K562 (cell line): ENCODE measurements around the gene ANKS1B. TPM values are rescaled to one million over a fixed set of nuclear protein-coding genes. Genes with fewer than 3 reads are reported as not detected.

Experiments used
- ATAC-seq: fragments of 200-7000 bp; cut with Tn5 transposase; 3 replicates; pipeline ENCODE4 v1.9.1; 2020; ENCODE audit warnings: moderate library complexity
- BruUV-seq: library from RNA; stranded (reverse); fragments of 400-500 nt; replicated peaks from 2 replicates; lab custom pipeline; 2021; lab: Mats Ljungman, UMichigan
- CTCF ChIA-PET: fragments of 300-600 bp; formaldehyde crosslinking; extraction: SDS; loops from one replicate; lab custom pipeline; 2021; ENCODE audit warnings: low intra/inter-chr PET ratio; lab: Yijun Ruan, JAX
- POLR2A ChIA-PET: fragments of 300-600, 350-650 bp; sonication (Branson Sonifier 250); formaldehyde crosslinking; extraction: SDS; loops from one replicate; lab custom pipeline; 2021; ENCODE audit warnings: antibody characterized with exemption, inconsistent platforms; lab: Yijun Ruan, JAX
- DNase-seq, 4 experiments: peaks; one replicate each; pipeline versions ENCODE4 v3.0.0 to v3.0.0-alpha.2; 2011 to 2018; ENCODE audit warnings: low spot score in 3 of 4, mixed read lengths in 3 of 4; ENCODE audit errors: extremely low read depth in 1 of 4
- FAIRE-seq: peaks from 2 replicates; lab custom pipeline; 2011; peaks lifted over from hg19 to GRCh38; lab: Jason Lieb, UNC
- H2AFZ ChIP-seq: 2 replicates; pipeline ENCODE4 v1.6.0; 2011; ENCODE audit warnings: low read depth, low read length, control low read depth, inconsistent platforms
- H3K27ac ChIP-seq: fragments of 200-600 bp; 3 replicates; pipeline ENCODE4 v1.8.0; 2011; ENCODE audit warnings: low read depth, mild to moderate bottlenecking, control low read depth, inconsistent platforms, low read length, moderate library complexity, mixed read lengths; ENCODE audit errors: extremely low read depth
- H3K27me3 ChIP-seq, 2 experiments: fragments of 300-600 bp in 1 of 2; 2 replicates in 1 of 2; 3 replicates in 1 of 2; pipeline versions ENCODE4 v1.6.0 to v1.8.0; 2011; ENCODE audit warnings: inconsistent platforms in 2 of 2, low read length in 2 of 2, mild to moderate bottlenecking in 1 of 2, mixed read lengths in 1 of 2, moderate library complexity in 1 of 2; ENCODE audit not compliant: control insufficient read depth in 2 of 2, insufficient read depth in 2 of 2
- H3K36me3 ChIP-seq: fragments of 300-600 bp; 3 replicates; pipeline ENCODE4 v1.8.0; 2011; ENCODE audit warnings: mild to moderate bottlenecking, low read length, inconsistent platforms; ENCODE audit not compliant: control insufficient read depth, insufficient read depth
- H3K4me1 ChIP-seq, 2 experiments: fragments of 200-600 bp in 1 of 2; replicated peaks in 1 of 2; 2 replicates in 1 of 2; 3 replicates in 1 of 2; pipeline versions ENCODE4 v1.5.1 to v1.8.0; 2011; ENCODE audit warnings: inconsistent platforms in 2 of 2, low read length in 2 of 2, mild to moderate bottlenecking in 1 of 2, mixed read lengths in 1 of 2, moderate library complexity in 1 of 2; ENCODE audit not compliant: control insufficient read depth in 2 of 2, insufficient read depth in 2 of 2
- H3K4me2 ChIP-seq: 2 replicates; pipeline ENCODE4 v1.6.1; 2011; ENCODE audit warnings: low read length, control low read depth, inconsistent platforms, mixed read lengths; ENCODE audit not compliant: insufficient read depth
- H3K4me3 ChIP-seq: fragments of 200-600 bp; sonication (generic), shearing (Covaris generic); 2 replicates; pipeline ENCODE4 v1.5.1; 2016; ENCODE audit warnings: control low read depth, inconsistent platforms
- H3K79me2 ChIP-seq: fragments of 200-600 bp; 3 replicates; pipeline ENCODE4 v1.8.0; 2011; ENCODE audit warnings: low read length, inconsistent platforms; ENCODE audit not compliant: control insufficient read depth, insufficient read depth
- H3K9ac ChIP-seq, 2 experiments: 2 replicates each; pipeline versions ENCODE4 v1.6.0 to v1.6.1; 2011; ENCODE audit warnings: low read depth in 2 of 2, low read length in 2 of 2, control low read depth in 1 of 2, inconsistent platforms in 1 of 2, mild to moderate bottlenecking in 1 of 2, mixed read lengths in 1 of 2; ENCODE audit not compliant: insufficient read depth in 1 of 2
- H3K9me1 ChIP-seq: one replicate; pipeline ENCODE4 v1.6.0; 2011; ENCODE audit warnings: inconsistent platforms, mild to moderate bottlenecking, low read length, moderate library complexity; ENCODE audit not compliant: control insufficient read depth, insufficient read depth
- H3K9me3 ChIP-seq: replicated peaks from 2 replicates; pipeline ENCODE4 v1.5.1; 2011; ENCODE audit warnings: low read depth, low read length, inconsistent platforms; ENCODE audit not compliant: control insufficient read depth, insufficient read depth
- H4K20me1 ChIP-seq: replicated peaks from 2 replicates; pipeline ENCODE4 v1.6.1; 2011; ENCODE audit warnings: low read length, inconsistent platforms, mixed read lengths; ENCODE audit not compliant: control insufficient read depth, insufficient read depth
- ATF3 ChIP-seq, 2 experiments: fragments of 450-650 bp in 1 of 2; sonication (generic) in 1 of 2; formaldehyde crosslinking in 1 of 2; IDR thresholded peaks in 1 of 2; conservative IDR thresholded peaks in 1 of 2; 2 replicates each; pipeline versions ENCODE4 v1.6.1 to v1.8.1; 2016 to 2023; ENCODE audit warnings: mild to moderate bottlenecking in 2 of 2, moderate library complexity in 2 of 2, inconsistent platforms in 1 of 2, missing genetic modification reagents in 1 of 2
- CEBPG ChIP-seq, 3 experiments: fragments of 200-800 bp in 1 of 3; sonication (Bioruptor generic) in 1 of 3; sonication (generic) in 1 of 3; formaldehyde crosslinking in 1 of 3; IDR thresholded peaks in 2 of 3; conservative IDR thresholded peaks in 1 of 3; 2 replicates each; pipeline versions ENCODE4 v1.6.1 to v1.8.0; 2016 to 2022; ENCODE audit warnings: missing compliant biosample characterization in 2 of 3, missing genetic modification characterization in 2 of 3, mild to moderate bottlenecking in 1 of 3, missing genetic modification reagents in 1 of 3
- NUFIP1 ChIP-seq: fragments of 450-650 bp; IDR thresholded peaks from 2 replicates; pipeline ENCODE4 v1.6.1; 2018; ENCODE audit not compliant: partially characterized antibody
- TRIM24 ChIP-seq, 2 experiments: fragments of 450-650 bp; IDR thresholded peaks; 2 replicates each; pipeline ENCODE4 v1.6.1; 2016
- ZNF253 ChIP-seq: fragments of 250-450 bp; sonication (Bioruptor Pico); conservative IDR thresholded peaks from 2 replicates; pipeline ENCODE4 v1.6.1; 2021; ENCODE audit warnings: mild to moderate bottlenecking
- WGBS: fragments of 100-300 bp; shearing (Covaris generic); methylation state at CpG from one replicate; pipeline ENCODE4 v1.1.6; 2016; ENCODE audit warnings: low coverage, mixed read lengths; ENCODE audit not compliant: insufficient coverage; ENCODE audit errors: missing lambda C conversion rate; 5-methylcytosine and 5-hydroxymethylcytosine counted together
- in situ Hi-C: fragments of 300-500 bp; cut with MboI; formaldehyde crosslinking; loops from 4 replicates; pipeline ENCODE4 v1.15.0; 2018; ENCODE audit warnings: inconsistent platforms, mixed read lengths
- intact Hi-C: fragments of 100-400 bp; cut with micrococcal nuclease; formaldehyde crosslinking; loops from 2 replicates; pipeline ENCODE4 v1.14.2; 2022
- polyA plus RNA-seq, 8 experiments: library from polyadenylated mRNA; depleted of rRNA in 4 of 8; stranded (reverse) in 5 of 8; unstranded in 3 of 8; fragments of >200 nt; fragmentation: Nextera tagmentation in 2 of 8; fragmentation: Illumina TruSeq in 1 of 8; extraction: Ambion mirVana in 2 of 8; extraction: Trizol in 1 of 8; gene quantifications; 2 replicates each; pipeline versions ENCODE4 v1.2.1 to v1.2.3, GENCODE V29; 2011 to 2014; ENCODE audit warnings: inconsistent platforms in 1 of 8, missing spikeins in 1 of 8
- total RNA-seq, 7 experiments: library from RNA; depleted of rRNA in 6 of 7; stranded (reverse); fragments of >200 nt in 6 of 7; fragmentation: Illumina TruSeq in 2 of 7; extraction: Trizol in 2 of 7; gene quantifications; 2 replicates each; pipeline versions ENCODE4 v1.2.1 to v1.2.3, GENCODE V29; 2011 to 2021; ENCODE audit warnings: low replicate concordance in 1 of 7

Gene ANKS1B
- total and polyA plus RNA-seq, 9 of the 15 experiments (the other 6 are each of a cell fraction or from before 2014, with no cell fraction given): 0.04 to 0.47 (median 0.28) TPM; not detected in 4

GRCh38 chr12:98935847-98936246 is 1048.9 kb downstream of the ANKS1B start:
- POLR2A ChIA-PET: no interaction called here
- Histone ChIP-seq H3K4me3 (no peak overlapping the region), H3K27ac (no peak overlapping the region), H4K20me1 (no peaks in the 10 kb centered on the region), H2AFZ (no peak overlapping the region), H3K9me1 (no peaks in the 10 kb centered on the region), H3K36me3 (no peaks in the 10 kb centered on the region), H3K27me3 (no peaks in the 10 kb centered on the region), H3K9ac (no peak overlapping the region), H3K9me3 (no peaks in the 10 kb centered on the region), H3K4me1 (no peaks in the 10 kb centered on the region), H3K79me2 (no peaks in the 10 kb centered on the region), H3K4me2 (no peak overlapping the region)
- ATAC-seq (no peak), FAIRE-seq (no peak), DNase-seq (no peak)
- CTCF ChIA-PET: no interaction called here
- no TSS peak for BruUV-seq
- in situ Hi-C loops: no loop called here
- peak; percentile 59; the same call in 1 of the 2 replicates for TF ChIP-seq ATF3 (IDR thresholded peaks at IDR 0.05)
- TF ChIP-seq ATF3 (CRISPR knock-in tag; conservative IDR thresholded peaks at IDR 0.05): no peak
- peak; percentile 88 to 89; a peak in 2 of 4 replicates for TF ChIP-seq TRIM24 (IDR thresholded peaks at IDR 0.05)
- no peak for TF ChIP-seq ZNF253 (CRISPR knock-in tag)
- TF ChIP-seq NUFIP1: no peak
- TF ChIP-seq CEBPG (CRISPR knock-in tag; IDR thresholded peaks at IDR 0.05): no peak
- peak; percentile 78 to 84 for TF ChIP-seq CEBPG (tag; conservative IDR thresholded peaks at IDR 0.05 in 1 of 2, IDR thresholded peaks at IDR 0.05 in 1 of 2)
- intact Hi-C loops: loop anchor here (5.0 kb wide), 1 partner anchor 369 kb away; no protein-coding TSS in a partner anchor
- 0% methylated on average over 2 of the region's 2 CpGs for WGBS
